Activated CD4-positive, alpha-beta T cell treated with anti-CD3 and anti-CD28 coated beads for 1 hour (primary cell): ENCODE measurements around the gene CDKAL1.

Source experiments
- DNase-seq: peaks from one replicate; pipeline ENCODE4 v3.0.0-alpha.2; 2020

The CDKAL1 gene

DNA sequence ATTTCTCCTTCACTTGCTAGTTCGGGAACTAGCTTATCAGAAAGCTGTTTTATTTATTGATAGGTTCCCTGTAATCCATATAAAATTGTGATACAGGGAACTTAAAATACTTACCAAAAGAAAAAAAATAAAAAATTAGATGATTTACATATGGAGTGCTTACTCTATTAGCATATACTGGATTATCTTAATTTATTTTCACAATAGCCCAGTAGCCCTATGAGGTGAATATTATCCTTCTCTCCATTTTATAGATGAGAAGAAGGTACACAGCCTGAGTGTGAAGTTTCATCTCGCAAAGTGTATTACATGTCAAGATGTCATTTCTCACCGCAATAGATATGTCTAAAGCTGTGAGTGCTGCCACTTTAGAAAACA is 463.5 kb downstream of the CDKAL1 start:
- no peak for DNase-seq

DNA sequence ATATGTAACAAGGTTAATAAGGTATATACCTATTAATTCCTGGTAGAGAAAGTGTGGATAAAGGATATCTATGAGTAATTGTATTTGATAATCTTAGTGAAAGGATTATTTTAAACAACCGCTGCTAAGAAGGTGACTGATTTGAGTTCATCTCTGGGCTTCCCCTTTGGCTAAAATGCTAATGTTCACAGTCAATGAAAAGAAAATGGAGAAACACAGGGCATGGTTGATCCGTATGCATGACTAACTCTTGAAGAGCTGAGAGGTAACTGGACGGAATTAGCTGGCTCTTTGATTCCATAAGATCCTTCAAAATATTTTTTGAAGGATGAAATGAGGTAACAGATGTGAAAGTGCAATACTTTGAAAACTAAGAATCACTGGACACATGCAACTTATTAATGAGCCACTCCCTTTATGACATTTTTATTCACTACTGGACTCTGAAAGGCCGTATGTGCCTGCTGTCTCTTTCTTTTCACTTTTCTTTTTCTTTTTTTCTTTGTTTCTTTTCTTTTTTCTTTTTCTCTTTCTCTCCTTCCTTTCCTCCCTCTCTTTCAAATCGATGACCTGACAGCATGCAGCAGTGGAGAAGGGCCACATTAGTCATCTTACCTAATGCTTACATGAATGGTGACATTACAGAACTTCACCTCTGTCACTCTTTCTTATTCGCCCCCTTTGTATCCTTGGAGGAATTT is 464.6 kb downstream of the CDKAL1 start:
- DNase-seq = no peak

DNA sequence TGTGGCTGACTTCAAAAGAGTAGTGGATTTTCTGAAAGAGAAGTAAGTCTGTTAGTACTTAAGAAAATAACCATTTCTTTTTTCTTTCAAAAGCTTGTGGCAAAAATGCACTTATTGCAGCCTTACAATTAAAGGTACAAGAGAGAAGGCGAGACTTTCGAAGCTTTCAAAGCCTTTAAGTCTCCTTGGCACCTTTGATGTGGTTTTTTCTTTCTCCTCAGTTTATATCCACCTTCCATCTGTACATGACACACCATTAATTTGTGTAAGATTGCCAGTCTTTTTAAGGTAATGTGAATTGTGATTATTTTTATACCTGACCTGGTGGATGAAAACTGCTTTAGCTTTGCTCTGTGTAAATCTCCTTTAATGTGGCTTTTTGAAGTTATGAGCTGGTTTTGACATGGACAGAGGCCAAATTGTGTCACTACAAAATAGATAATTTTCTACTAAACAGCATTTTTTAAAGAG is 466.1 kb downstream of the CDKAL1 start:
- no peak for DNase-seq

DNA sequence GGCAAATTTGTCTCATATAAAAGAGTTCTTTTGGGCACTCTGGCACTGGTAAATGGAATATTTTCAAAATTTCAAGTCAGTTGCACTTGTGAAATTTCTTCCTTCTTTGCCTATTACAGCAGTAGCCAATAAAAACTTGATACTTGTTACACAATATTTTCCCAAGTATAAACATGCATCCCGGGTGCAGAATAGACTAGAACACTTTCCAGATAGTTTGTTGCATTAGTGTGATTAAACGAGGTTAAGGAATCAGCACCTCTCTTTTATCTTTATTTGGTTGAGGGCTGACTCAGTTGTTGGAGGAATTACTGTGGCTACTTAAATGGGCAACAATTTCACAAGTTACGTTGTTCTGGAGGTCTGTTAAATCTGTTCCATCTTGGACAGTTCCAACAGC is 467.5 kb downstream of the CDKAL1 start:
- DNase-seq = no peak

DNA sequence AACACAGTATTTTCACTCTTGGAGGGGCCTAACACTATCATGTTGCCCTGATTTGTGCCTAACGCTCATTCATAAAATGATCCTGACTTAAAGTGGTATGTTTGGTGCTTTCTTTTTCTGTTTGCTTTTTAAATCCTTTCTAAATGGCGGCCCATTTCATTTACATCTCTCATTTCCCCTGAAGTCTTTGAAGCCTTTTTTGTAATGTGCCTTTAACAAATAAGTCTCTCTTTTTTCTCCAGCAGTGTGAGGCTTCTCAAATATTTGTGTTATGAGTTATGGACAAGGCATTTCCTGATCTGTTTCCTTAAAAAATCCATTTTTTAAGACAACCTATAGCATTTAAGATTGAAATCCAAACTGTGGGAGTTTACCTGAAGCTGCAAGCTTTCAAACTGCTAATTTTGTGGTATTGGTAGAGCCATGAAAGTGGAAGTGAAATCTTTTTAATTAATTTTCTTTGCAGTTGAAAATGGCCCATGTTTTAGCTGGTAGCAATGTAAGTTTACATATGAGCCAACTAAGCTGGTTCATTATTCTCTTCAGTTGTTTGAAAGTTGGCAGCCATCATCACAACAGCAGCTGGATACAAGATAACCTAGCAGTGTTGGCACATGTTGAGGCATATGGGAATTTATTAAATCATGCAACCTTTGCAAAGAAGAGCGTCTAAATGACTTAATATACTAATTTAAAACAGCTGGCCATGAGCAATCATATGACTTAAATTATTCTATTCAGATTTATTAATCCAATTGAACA is 469.7 kb downstream of the CDKAL1 start:
- DNase-seq = no peak

DNA sequence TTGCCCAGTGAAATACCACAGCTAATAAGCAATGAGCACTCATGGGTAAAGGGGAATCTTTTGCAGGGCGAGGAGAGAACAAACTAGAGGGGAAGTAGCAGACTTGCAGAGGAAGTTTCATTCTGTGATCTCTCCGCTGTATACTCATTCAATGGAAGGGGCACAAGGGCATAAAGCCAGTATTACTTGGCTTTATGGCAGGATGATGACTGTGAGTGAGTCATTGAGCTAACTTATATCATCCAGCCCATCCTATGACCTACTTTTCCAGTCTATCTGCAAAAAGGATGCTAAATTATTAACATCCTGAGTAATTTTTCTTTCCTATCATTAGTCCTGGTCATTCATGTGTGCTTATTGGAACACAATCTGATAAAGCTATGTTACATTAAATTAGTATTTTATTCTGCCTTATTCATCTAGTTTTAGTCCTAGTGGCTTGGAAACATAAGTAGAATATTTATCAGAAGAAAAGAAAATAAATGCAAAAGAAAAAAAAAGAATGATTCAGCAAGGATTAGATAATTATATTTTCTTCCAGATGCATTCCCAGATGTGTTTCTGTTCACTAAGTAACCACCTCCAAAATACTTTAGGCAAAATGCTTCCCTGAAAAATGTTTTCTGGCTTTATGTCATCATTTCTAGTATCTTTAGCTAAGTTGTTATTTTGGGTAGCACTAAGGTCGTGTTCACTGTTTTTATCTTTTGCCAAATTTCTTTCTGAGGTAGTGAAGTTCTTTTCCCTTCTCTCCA is 471.7 kb downstream of the CDKAL1 start:
- DNase-seq = no peak

DNA sequence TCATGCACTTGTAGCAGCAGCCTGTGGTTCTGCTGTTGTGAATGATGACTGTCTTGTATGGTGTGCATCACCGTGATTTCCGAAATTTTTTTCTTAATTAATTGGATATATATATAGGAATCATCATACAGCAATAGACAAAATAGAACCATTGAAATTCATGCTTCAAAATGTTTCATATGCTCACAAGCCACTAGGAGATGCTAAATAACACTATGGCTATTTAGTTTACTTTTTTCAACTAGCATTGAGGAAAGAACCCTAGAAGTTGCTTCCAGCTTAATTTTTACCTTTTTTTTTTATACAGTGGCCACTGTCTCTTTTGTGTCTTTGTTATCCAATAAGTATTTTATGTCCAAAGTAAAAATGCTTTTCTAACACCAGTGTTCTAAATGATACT is 485.4 kb downstream of the CDKAL1 start:
- no peak for DNase-seq

DNA sequence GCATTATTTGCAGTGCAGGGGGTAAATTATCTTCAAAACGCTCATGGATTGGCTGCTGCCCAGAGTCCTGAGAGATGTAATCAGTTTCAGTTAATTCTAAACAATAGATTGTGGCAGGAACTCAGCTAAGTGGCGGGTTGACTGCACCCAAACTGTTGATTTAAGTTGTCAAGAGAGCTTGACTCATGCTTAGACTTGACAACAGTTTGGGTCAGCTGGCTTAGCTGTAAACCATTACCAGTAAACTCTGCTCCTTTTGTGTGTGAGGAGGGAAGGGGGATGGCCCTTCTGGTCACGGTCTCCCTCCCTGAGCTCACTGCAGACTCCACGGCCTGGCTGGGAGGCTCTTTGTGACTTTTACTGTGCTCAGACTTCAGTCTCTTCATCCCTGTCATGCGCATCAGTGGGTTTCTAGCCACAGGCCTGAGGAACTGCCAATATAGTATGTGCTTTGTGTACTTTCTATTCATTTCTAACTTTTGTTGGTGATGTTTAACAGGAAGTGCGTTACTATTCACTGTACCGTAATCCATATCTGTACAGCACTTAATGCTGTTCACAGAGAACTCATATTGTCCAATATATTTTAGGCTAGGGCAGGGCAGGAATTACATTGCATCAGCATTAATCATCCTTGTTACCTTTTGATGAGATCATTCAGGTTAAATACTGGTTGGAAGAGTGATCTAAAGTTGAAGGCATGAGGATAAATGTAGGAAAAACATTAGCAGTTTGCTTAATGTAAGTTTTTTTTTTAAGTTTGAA is 488.3 kb downstream of the CDKAL1 start:
- no peak for DNase-seq

DNA sequence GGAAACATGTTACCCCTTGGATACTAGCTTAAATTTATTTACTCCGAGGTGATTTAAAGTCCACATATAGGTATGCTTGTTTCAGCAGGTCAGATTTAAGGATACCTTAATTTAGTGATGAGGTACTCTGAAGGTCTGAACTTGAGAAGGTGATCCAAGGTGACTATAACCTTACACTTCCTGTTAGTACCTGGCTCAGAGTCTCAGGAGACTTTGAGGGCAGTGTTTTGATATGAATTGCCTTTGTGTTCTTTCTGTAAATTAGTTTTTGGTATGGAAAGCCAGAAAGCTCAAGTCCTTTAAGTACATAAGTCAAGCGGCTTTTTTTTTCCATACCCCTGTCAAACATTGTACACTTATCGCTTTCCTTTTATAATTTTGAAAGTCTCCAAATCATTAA is 489.0 kb downstream of the CDKAL1 start:
- no peak for DNase-seq

DNA sequence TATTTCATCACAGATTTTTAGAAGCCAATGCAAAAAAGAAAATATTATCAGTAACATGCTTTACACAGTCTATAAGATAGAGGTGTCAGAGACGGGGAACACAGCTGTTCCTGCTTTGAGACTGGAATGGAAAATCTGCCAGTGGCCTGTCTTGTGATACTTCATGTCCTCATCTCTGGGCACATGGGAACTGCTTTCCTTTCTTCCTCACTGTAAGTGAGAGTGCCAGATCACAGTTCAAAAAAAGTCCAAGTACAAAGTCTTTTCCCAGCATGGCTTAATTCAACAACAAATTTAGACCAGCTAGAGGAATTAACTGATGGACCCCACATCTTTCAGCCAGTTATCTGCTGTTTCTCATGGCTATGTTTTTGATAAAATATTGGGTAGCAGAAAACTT is 490.4 kb downstream of the CDKAL1 start:
- no peak for DNase-seq

DNA sequence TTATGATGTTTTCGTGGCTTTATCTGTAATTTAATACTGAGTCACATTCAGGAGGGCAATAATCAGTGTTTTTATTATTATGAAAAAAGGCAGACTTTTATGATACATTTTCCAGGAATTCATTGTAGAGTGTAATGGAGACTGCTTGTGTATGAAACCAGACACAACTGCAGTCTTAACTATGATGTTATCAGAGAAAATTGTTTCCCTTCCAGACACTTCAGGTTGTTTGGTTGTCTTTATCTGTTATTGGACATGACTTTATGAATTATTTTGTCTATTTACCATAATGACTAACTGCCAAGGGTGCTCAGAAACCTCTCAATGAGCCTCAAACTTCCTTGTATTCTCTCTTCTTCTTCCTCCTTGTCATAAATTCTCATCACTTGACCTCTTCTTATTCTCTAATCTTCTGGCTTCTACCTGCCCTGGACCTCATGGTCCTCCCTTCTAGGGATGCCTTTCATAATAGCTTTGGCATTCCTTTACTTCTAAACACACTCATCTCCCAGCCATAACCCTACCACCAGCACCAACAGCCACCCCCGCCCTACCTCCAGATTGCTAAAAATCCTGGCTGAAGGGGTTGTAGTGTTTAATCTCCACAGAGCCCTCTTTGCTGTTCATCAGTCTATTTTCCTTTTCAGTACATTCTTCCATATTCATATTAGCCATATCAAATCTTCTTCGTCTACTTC is 492.5 kb downstream of the CDKAL1 start:
- DNase-seq = no peak

DNA sequence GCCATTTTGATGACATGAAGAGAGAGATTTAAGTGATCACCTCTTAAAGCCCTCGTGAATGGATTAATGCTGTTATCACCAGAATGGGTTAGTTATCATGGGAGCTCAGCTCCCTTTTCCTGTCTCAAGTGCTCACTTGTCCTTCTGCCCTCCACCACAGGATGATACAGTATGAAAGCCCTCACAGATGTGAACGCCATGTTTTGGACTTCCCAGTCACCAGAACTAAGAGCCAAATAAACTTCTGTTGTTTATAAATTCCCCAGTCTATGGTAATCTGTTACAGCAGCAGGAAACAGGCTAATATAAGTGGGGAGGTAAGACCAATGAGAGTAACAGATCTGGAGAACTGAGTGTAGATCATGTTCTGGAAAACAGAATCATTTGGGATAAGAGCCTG is 493.2 kb downstream of the CDKAL1 start:
- DNase-seq = no peak

DNA sequence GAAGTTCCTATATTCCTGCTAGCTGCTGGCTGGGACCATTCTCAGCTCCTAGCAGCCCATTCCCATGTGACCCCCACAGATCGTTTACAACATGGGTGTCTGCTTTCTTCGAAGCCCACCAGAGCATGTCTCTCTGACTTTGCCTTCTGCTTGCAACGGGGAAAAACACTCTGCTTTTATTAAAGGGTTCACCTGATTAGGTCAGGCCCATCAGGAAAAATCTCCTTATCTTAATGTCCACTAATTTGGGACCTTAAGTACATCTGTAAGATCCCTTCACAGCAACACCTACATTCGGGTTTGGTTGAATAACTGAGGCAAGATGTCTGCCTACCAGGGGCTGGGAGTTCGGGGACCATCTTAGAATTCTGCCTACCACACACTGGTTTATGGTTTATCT is 496.9 kb downstream of the CDKAL1 start:
- no peak for DNase-seq

DNA sequence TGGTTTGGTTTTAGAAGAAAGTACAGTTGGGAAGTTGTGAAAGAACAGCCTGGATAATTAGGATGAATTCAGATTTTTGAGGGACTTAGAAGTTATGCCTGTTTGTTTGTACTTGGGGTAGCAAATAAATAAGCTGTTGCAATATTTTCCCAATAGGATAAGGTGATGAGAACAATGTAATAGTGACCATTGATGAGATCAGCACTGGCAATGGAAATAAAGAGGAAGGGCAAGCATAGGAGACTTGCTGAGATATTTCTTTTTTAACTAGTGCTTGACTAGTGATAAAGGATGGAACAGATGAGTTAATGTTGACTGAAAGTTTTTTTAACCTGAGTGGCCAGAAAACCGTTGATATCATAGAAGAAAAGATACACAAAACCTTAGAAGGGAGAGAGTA is 498.8 kb downstream of the CDKAL1 start:
- no peak for DNase-seq

DNA sequence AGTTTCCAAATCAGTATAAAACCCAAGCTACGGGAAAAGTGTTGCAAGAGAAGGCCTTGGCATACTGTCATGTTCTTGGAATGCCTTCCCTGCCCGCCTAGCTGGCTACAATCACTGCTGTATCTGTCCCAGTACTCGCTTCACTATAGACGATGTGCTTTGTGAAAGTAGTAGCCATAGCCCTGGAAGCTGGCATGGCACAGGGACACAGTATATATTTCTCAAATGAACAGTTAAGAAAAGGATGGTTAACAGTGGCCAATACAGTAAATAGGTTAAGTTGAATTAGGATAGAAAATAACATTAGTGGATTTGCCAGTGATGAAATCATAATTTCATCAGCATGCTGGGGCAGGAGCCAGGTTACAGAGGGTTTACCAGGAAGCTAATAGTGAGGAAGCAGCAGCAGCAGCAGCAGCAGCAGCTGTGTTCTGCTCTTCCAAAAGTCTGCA is 499.3 kb downstream of the CDKAL1 start:
- no peak for DNase-seq

DNA sequence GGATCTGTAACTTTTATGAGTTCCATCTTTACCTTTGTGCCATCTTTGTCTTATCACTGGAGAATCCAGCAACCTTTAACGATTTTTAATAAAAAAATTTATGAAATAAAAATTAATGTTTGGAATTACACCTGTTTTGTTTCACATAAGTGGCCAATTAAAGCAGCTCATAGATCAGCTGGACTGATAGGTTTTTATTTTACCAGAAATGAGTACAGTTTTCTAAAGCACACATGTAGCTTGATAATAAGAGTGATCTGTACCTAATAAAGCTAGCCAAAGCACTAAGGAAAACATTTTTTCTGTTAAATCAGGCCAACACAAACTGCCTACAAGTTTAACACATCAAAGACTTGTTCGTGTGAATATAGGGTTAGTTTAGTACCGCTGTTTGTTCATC is 500.1 kb downstream of the CDKAL1 start:
- DNase-seq = no peak

DNA sequence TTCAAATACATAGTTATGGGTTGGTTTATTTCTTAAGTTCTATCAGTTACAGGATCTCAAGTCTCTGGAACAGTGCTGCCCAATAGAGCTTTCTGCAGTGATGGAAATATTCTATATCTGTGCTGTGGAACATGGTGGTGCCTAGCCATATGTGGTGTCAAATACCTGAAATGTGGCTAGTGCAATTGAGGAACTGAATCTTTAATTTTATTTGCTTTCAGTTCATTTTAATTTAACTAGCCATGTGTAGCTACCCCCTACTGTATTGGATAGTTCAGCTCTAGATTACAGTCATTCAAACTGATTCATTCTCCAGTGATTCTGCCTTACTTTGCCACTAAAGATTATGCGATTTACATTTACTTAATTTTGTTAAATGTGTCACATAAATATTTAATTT is 503.2 kb downstream of the CDKAL1 start:
- DNase-seq = no peak

DNA sequence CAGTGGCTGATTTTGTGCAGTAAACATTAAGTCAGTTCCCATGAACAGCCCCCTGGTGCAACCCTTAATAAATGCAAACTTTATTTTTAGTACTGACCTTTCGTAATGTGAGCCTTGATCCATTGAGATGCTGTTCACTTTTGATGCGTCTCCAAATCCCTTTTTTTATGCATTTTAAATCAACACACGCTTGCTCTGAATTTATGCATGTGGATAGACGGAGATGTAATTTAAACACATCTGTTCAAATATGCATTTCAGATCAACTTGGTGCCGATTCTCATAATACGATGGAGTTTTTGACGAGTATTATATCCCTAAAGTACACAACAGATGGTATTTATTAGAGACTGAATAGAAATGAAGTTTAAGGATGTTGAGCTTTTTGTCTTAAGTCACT is 505.7 kb downstream of the CDKAL1 start:
- no peak for DNase-seq

DNA sequence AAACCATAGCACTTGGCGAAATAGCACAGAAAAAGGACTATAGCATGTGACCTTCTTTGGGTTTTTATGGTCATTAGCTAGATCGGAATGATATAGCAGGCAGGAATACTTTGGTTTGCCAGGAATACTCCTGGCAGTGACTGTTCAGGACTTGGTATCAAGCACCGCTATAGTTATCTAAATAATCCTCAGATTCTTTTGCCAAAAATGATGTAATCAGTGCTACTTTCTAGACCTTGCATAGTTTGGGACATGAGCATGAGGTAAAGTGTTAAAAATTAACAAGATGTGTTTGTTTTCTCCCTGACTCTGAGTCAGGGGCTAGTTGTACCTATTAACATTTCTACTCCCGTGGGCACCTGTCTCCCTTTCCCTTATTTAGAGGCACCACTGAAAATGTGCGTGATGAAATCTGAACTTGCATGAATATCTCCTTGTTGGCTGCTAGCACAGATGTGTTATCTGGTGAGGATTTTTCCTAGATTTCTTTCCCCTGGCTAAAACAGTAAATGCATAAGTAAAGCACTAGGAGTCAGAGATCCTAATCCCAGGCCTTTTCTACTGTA is 511.0 kb downstream of the CDKAL1 start:
- no peak for DNase-seq

DNA sequence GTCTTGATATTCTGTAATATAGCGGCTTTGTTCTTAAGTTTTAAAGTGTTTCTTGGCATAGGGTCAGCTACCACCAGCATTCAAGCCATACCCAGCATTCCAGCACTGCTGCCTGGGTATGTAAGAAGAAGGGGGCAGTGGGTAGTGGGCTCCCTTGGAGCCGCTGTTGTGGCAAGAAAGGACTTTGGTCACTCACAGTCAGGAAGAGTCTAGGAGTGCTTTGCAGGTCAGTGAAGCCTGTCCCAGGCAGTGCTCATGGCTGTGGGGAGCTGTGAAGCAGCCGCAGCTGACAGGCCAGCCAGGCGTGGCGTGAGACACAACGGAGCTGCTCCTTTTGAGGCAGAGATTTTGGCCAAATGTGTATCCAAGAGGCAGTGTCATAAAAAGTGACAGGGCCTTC is 512.0 kb downstream of the CDKAL1 start:
- DNase-seq = no peak

DNA sequence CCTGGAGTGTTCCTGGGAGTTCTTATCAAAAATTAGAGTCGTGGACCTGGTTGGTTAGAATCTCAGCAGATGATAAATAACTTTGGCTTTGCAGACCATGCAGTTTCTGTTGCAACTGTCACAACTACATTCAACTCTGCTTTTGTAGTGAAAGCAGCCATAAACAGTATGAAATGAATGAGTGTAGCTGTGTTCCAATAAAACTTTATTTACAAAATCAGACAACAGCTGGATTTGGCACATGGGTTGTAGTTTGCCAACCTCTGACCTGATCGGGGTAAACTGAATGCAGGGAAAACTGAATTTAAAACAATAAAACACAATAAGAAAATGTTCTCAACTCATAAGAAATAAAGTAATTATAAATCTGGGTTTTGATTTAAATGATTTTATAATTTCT is 513.8 kb downstream of the CDKAL1 start:
- DNase-seq = no peak

DNA sequence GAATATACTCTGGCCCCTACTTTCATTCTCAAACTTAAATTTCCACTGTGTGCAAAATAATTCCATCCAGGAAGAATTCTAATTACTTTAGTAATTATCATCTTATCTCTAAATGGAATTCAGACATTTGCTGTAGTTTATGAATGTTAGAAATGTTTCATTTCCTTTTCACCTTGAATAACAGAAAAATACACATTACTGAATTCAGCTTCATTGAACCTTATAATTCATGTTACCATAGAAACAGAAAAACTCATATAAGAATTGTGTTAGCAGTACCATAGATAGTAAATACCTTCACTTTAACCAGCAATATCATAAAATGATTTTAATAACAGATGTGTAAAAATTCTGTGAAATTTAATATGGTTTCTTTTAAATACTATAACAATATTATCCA is 514.9 kb downstream of the CDKAL1 start:
- DNase-seq = no peak
